Measurements from ENCODE around the gene FADS1.

GRCh38 chr11:61851900-61852295 lies 35.1 kb upstream of the FADS1 start:
- TF ChIP-seq CTCF (IDR thresholded peaks at IDR 0.05; ENCODE audit: extremely low read depth in 1 of 2, insufficient read depth in 1 of 2, low read depth in 1 of 2, low read length in 2 of 2) (no peak), EZH2 (IDR thresholded peaks at IDR 0.05; ENCODE audit: borderline replicate concordance, low read depth, low read length, severe bottlenecking) (no peak)
- TF ChIP-seq, protein P1, sequence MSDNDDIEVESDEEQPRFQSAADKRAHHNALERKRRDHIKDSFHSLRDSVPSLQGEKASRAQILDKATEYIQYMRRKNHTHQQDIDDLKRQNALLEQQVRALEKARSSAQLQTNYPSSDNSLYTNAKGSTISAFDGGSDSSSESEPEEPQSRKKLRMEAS (IDR thresholded peaks at IDR 0.05; ENCODE audit: insufficient read depth, insufficient read length) = no peak

Measured in endothelial cell of umbilical vein (primary cell).